Stimulated activated CD4-positive, alpha-beta T cell treated with anti-CD3 and anti-CD28 coated beads, Interleukin-12 subunit alpha, Interleukin-12 subunit beta, amount 100 ng/mL, for 48 hours (primary cell): ENCODE measurements around the gene TEKT3.

ENCODE experiments used
- DNase-seq, 3 donors: peaks; one replicate each; pipeline ENCODE4 v3.0.0-alpha.2; 2020; ENCODE audit warnings: low read depth in 2 of 3, low spot score in 1 of 3

TEKT3 gene

GRCh38 chr17:15341385-15341849 is at the start of gene TEKT3:
Gene TEKT3, minus strand, starts transcription at chr17:15341597. Its CDS starts 10,012 bp downstream, at chr17:15331585.
- no peak for DNase-seq

- no peak for DNase-seq
Measured at GRCh38 chr17:15388356-15389041, 47.1 kb upstream of the TEKT3 start.

GRCh38 chr17:15386083-15386482 is 44.7 kb upstream of the TEKT3 start:
- DNase-seq, result no peak

- DNase-seq, result no peak
Measured at GRCh38 chr17:15385305-15385704, 43.9 kb upstream of the TEKT3 start.

GRCh38 chr17:15384142-15384787 is 42.9 kb upstream of the TEKT3 start:
- DNase-seq, result no peak

GRCh38 chr17:15382914-15383313 is 41.5 kb upstream of the TEKT3 start:
- no peak for DNase-seq

GRCh38 chr17:15381707-15382106 is 40.3 kb upstream of the TEKT3 start:
- no peak for DNase-seq

- DNase-seq, result no peak
Measured at GRCh38 chr17:15380446-15380845, 39.0 kb upstream of the TEKT3 start.

GRCh38 chr17:15379659-15380058 is 38.3 kb upstream of the TEKT3 start:
- no peak for DNase-seq

- DNase-seq, result no peak
Measured at GRCh38 chr17:15378243-15378642, 36.8 kb upstream of the TEKT3 start.

GRCh38 chr17:15377616-15378015 is 36.2 kb upstream of the TEKT3 start:
- DNase-seq, result no peak

- DNase-seq, result no peak
Measured at GRCh38 chr17:15377200-15377599, 35.8 kb upstream of the TEKT3 start.

GRCh38 chr17:15371376-15372130 is 30.2 kb upstream of the TEKT3 start:
- no peak for DNase-seq

GRCh38 chr17:15368600-15368999 is 27.2 kb upstream of the TEKT3 start:
- no peak for DNase-seq

GRCh38 chr17:15366026-15366425 is 24.6 kb upstream of the TEKT3 start:
- DNase-seq, result no peak

GRCh38 chr17:15364615-15365014 is 23.2 kb upstream of the TEKT3 start:
- no peak for DNase-seq

- no peak for DNase-seq
Measured at GRCh38 chr17:15363702-15364101, 22.3 kb upstream of the TEKT3 start.

- DNase-seq, result no peak
Measured at GRCh38 chr17:15361592-15361991, 20.2 kb upstream of the TEKT3 start.

- no peak for DNase-seq
Measured at GRCh38 chr17:15361151-15361550, 19.8 kb upstream of the TEKT3 start.

- no peak for DNase-seq
Measured at GRCh38 chr17:15354256-15354655, 12.9 kb upstream of the TEKT3 start.

- DNase-seq, result no peak
Measured at GRCh38 chr17:15351925-15352324, 10.5 kb upstream of the TEKT3 start.

GRCh38 chr17:15351478-15351840 is 10.1 kb upstream of the TEKT3 start:
- no peak for DNase-seq
